Kidney epithelial cell (primary cell): ENCODE results near the gene VAV1. TPM values are rescaled to one million over a fixed set of nuclear protein-coding genes. Genes with fewer than 3 reads are reported as not detected.
A peak's percentile ranks its signal among the peaks of the same experiment; 100 is the strongest.

Source experiments
- DNase-seq: peaks from one replicate; pipeline ENCODE4 v3.0.0-alpha.2; 2010; ENCODE audit warnings: low read depth
- H3K27me3 ChIP-seq: 2 replicates; pipeline ENCODE4 v1.6.0; 2011; ENCODE audit warnings: low read length; ENCODE audit not compliant: control insufficient read depth, insufficient read depth
- H3K36me3 ChIP-seq: 2 replicates; pipeline ENCODE4 v1.5.1; 2011; ENCODE audit warnings: low read length; ENCODE audit not compliant: control insufficient read depth, insufficient read depth
- H3K4me3 ChIP-seq: 2 replicates; pipeline ENCODE4 v1.5.1; 2011; ENCODE audit warnings: low read depth, mild to moderate bottlenecking, control low read depth, low read length
- total RNA-seq: library from RNA; depleted of rRNA; stranded (reverse); fragments of >200 nt; gene quantifications from 2 replicates; pipeline ENCODE4 v1.2.3, GENCODE V29; 2015
- TF ChIP-seq, protein P1 (sequence below): IDR thresholded peaks from 2 replicates; pipeline ENCODE4 v1.5.1; 2011; ENCODE audit warnings: mild to moderate bottlenecking, moderate library complexity, low read length, control low read depth, inconsistent platforms; ENCODE audit not compliant: insufficient read depth, poor library complexity, severe bottlenecking

VAV1 gene
- total RNA-seq, 1 donor from 2014 or later: 0.50 TPM

DNA sequence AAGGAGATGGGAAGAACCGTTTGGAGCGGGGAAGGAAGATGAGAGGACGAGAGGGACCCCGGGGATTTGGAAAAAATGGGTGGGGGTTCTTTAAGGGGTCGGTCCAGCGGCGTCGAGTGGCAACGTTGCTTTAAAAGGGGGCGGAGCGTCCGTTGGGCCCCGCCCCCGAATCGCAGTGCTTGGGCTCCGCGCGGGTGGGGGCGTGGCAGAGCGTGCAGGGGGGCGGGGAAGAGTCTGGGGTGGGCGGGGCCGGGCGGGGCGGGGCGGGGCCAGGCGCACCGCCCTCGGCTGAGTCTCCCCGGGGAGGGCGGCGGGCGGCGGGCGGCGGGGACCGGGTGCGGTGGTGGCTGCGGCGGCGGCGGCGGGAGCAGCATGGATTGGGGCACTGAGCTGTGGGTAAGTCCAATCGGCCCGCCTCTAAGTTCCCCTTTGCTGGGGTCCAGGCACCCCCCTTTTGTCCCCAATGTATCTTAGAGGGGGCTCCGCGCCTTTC, 33.1 kb upstream of the VAV1 start, which contains the start of gene TRIP10:
TSS of gene TRIP10 (plus strand) at position 291 of the 493 bp plus-strand sequence. CDS start at position 373, 82 bp downstream.
- TF ChIP-seq, protein P1, sequence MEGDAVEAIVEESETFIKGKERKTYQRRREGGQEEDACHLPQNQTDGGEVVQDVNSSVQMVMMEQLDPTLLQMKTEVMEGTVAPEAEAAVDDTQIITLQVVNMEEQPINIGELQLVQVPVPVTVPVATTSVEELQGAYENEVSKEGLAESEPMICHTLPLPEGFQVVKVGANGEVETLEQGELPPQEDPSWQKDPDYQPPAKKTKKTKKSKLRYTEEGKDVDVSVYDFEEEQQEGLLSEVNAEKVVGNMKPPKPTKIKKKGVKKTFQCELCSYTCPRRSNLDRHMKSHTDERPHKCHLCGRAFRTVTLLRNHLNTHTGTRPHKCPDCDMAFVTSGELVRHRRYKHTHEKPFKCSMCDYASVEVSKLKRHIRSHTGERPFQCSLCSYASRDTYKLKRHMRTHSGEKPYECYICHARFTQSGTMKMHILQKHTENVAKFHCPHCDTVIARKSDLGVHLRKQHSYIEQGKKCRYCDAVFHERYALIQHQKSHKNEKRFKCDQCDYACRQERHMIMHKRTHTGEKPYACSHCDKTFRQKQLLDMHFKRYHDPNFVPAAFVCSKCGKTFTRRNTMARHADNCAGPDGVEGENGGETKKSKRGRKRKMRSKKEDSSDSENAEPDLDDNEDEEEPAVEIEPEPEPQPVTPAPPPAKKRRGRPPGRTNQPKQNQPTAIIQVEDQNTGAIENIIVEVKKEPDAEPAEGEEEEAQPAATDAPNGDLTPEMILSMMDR: no peak
- Histone ChIP-seq H3K4me3 (peak within 1 kb of the TSS; percentile 90), H3K36me3 (peaks cover 4% of the 10 kb centered on the region), H3K27me3 (no peaks in the 10 kb centered on the region)
- DNase-seq: no peak

DNA sequence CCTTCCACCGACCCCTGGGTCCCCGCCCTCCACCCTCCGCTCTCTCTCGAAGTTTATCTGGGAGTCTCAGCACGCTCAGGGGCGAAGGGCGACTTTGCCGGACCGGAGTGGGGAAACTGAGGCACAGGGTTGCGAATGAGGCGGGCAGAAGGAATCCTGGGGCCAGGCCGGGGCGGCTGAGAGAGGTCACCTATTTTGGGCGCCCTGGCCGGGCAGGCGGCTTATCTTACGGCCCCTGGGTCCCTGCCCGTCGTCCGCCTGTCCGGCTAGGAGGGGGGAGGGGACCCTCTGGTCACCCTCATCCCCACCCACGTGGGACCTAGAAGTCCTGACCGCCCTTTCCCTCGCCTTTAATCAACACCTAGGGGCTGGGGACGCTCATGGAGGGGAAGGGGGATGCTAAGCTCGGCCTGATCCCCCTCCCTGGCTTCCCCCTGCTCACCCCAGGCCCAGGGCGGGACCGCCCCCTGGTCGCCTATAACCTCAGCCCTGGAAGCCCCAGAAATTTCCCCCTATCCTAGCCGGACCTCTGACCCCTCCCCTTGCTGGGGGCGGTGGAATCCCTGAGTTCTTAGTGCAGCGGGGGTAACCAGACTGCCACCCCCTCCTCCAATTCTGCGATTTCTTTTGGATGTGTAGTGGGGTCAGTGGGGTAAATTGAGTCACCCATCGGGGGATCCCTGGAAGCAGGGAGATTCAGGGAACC, 32.5 kb upstream of the VAV1 start:
- no peaks in the 10 kb centered on the region for H3K27me3 ChIP-seq
- TF ChIP-seq, protein P1: no peak
- DNase-seq: no peak
- peak overlapping the region; percentile 90 for H3K4me3 ChIP-seq
- peaks cover 4% of the 10 kb centered on the region for H3K36me3 ChIP-seq

DNA sequence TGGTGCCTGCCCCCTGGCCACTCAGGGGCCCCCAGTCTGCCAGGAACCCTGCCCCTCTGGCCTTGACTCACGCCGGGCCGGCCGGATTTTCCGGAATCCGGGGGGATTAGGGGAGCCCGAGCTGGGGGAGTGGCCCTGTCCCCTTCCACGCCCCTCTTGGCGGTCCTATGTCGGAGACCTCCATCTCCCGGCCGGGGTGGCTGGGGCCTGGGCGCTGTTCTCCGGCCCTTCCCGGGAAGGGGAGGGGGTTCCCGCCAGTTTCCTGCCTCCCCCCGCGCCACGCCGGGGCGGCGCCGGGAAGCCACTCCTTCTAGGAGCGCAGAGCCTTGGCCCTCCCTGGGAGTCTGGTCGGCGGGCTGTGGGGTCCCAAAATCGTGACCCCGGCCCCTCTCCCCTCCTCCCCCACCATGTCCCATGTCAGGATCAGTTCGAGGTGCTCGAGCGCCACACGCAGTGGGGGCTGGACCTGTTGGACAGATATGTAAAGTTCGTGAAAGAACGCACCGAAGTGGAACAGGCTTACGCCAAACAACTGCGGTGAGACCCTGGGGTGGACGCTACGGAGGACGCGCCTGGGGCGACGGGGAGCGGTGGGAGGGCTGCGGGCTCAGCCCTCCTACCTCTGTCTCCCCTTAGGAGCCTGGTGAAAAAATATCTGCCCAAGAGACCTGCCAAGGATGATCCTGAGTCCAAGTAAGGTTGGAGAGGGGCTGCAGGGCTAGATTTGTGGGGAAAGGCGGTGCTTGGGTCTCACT, 31.7 kb upstream of the VAV1 start:
- TF ChIP-seq, protein P1: no peak
- Histone ChIP-seq H3K27me3 (no peaks in the 10 kb centered on the region), H3K36me3 (peaks cover 4% of the 10 kb centered on the region), H3K4me3 (peak overlapping the region; percentile 90)
- no peak for DNase-seq

DNA sequence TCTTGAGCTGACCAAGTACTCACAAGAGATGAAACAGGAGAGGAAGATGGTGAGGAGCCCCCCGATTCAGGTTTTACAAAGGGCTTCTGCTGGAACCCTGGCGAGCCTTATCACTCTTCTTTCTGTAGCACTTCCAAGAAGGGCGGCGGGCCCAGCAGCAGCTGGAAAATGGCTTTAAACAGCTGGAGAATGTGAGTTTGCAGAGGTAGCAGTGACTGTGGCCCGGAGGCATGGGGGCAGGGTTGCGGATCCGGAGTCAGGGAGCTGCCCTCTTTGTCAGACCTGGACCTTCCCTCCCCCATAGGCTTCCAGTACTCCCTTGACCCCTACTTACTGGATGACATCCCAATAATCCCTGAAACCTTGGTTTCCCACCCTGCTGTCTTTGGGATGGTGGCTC, 29.4 kb upstream of the VAV1 start:
- Histone ChIP-seq H3K27me3 (no peaks in the 10 kb centered on the region), H3K36me3 (peaks cover 4% of the 10 kb centered on the region), H3K4me3 (no peak overlapping the region)
- DNase-seq: no peak
- TF ChIP-seq, protein P1: no peak

DNA sequence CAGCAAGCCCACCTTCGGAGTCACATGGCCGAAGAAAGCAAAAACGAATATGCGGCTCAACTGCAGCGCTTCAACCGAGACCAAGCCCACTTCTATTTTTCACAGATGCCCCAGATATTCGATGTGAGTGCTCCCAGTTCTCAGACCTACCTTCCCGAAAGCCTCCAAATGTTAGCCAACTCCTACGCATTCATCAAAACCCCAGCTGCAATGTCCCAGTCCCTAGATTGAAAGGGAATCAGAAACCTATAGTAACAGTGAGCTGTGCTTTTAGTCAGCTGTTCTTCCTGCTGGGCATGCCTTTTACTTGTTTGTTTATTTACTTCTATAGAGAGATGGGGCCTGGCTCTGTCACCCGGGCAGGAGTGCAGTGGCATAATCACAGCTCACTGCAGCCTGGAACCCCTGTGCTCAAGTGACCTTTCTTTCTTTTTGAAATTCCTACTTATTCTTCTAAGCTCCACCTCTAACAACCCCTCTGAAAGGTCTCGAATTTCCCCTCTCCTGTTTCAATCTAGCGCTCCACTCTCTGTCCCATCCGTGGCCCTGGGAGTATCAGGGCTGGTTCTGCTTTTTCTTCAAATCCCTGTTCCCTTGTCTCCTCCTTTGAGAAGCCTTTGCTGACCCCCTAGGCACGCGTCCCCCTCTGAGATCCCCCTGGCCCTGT, 28.7 kb upstream of the VAV1 start:
- DNase-seq: no peak
- Histone ChIP-seq H3K4me3 (no peak overlapping the region), H3K27me3 (no peaks in the 10 kb centered on the region), H3K36me3 (peaks cover 4% of the 10 kb centered on the region)
- TF ChIP-seq, protein P1: no peak
